Karpas-422 (cell line): ENCODE data around the gene CCDC88A. TPM values are rescaled to one million over a fixed set of nuclear protein-coding genes. Genes with fewer than 3 reads are reported as not detected.

ENCODE experiments used
- DNase-seq: peaks from one replicate; pipeline ENCODE4 v3.0.0-alpha.2; 2015
- H2AFZ ChIP-seq: fragments of 200-600 bp; sonication (generic); 2 replicates; pipeline ENCODE4 v1.6.1; 2014; ENCODE audit warnings: antibody characterized with exemption, low read length, mixed read lengths
- H3K27ac ChIP-seq: fragments of 200-600 bp; sonication (generic); 2 replicates; pipeline ENCODE4 v1.5.1; 2014; ENCODE audit warnings: mild to moderate bottlenecking, low read length, moderate library complexity
- H3K27me3 ChIP-seq: fragments of 200-600 bp; sonication (generic); 2 replicates; pipeline ENCODE4 v1.6.1; 2014; ENCODE audit warnings: low read length, mixed read lengths
- H3K36me3 ChIP-seq: fragments of 200-600 bp; sonication (generic); 2 replicates; pipeline ENCODE4 v1.6.1; 2014; ENCODE audit warnings: low read length, mixed read lengths; ENCODE audit not compliant: insufficient read depth
- H3K4me1 ChIP-seq: fragments of 200-600 bp; sonication (generic); 2 replicates; pipeline ENCODE4 v1.6.1; 2014; ENCODE audit warnings: mild to moderate bottlenecking, low read length, mixed read lengths
- H3K4me2 ChIP-seq: fragments of 200-600 bp; sonication (generic); 2 replicates; pipeline ENCODE4 v1.6.1; 2014; ENCODE audit warnings: low read length, low read depth, mild to moderate bottlenecking; ENCODE audit not compliant: poor library complexity, severe bottlenecking
- H3K4me3 ChIP-seq: fragments of 200-600 bp; sonication (generic); 2 replicates; pipeline ENCODE4 v1.5.1; 2014; ENCODE audit warnings: mild to moderate bottlenecking, antibody characterized with exemption, low read length, mixed read lengths
- H3K79me2 ChIP-seq: fragments of 200-600 bp; sonication (generic); 2 replicates; pipeline ENCODE4 v1.6.1; 2014; ENCODE audit warnings: mild to moderate bottlenecking, low read length, mixed read lengths
- H3K9ac ChIP-seq: fragments of 200-600 bp; sonication (generic); 2 replicates; pipeline ENCODE4 v1.6.0; 2014; ENCODE audit warnings: low read length
- H3K9me2 ChIP-seq: fragments of 200-600 bp; sonication (generic), shearing (Covaris generic); replicated peaks from 2 replicates; pipeline ENCODE4 v1.6.0; 2014; ENCODE audit warnings: mild to moderate bottlenecking, low read length, moderate library complexity; ENCODE audit not compliant: insufficient read depth
- H3K9me3 ChIP-seq: fragments of 300-700, 200-600 bp; sonication (generic); 2 replicates; pipeline ENCODE4 v1.6.1; 2014; ENCODE audit warnings: low read length, mixed read lengths
- H4K20me1 ChIP-seq: fragments of 200-600 bp; sonication (generic); 2 replicates; pipeline ENCODE4 v1.6.1; 2014; ENCODE audit warnings: mild to moderate bottlenecking, antibody characterized with exemption, low read length, low read depth; ENCODE audit not compliant: insufficient read depth
- total RNA-seq: library from RNA; depleted of rRNA; stranded (reverse); fragments of >200 nt; shearing (Covaris generic); gene quantifications from 2 replicates; pipeline ENCODE4 v1.2.3, GENCODE V29; 2014; ENCODE audit warnings: low replicate concordance

Gene CCDC88A
- total RNA-seq, 1 experiment from 2014 or later: 262 TPM

GRCh38 chr2:55330541-55331297, 88.9 kb downstream of the CCDC88A start:
- no peak for DNase-seq
- no peaks in the 10 kb centered on the region for H4K20me1 ChIP-seq
- H2AFZ ChIP-seq: no peak overlapping the region
- H3K4me3 ChIP-seq: no peak overlapping the region
- H3K79me2 ChIP-seq: 0 out of 2 replicates have a peak, but pooled peaks cover 4% of the 10 kb centered on the region
- H3K4me2 ChIP-seq: no peak overlapping the region
- H3K9ac ChIP-seq: no peak overlapping the region
- no peaks in the 10 kb centered on the region for H3K9me2 ChIP-seq
- H3K9me3 ChIP-seq: no peaks in the 10 kb centered on the region
- H3K4me1 ChIP-seq: no peaks in the 10 kb centered on the region
- peaks cover 82% of the 10 kb centered on the region for H3K36me3 ChIP-seq
- no peak overlapping the region for H3K27ac ChIP-seq
- no peaks in the 10 kb centered on the region for H3K27me3 ChIP-seq

GRCh38 chr2:55327470-55328230, 92.0 kb downstream of the CCDC88A start:
- Histone ChIP-seq H3K4me2 (no peak overlapping the region), H3K9ac (no peak overlapping the region), H3K27ac (no peak overlapping the region), H3K9me2 (no peaks in the 10 kb centered on the region), H3K4me1 (no peaks in the 10 kb centered on the region), H3K27me3 (no peaks in the 10 kb centered on the region), H2AFZ (no peak overlapping the region), H3K36me3 (peaks cover 84% of the 10 kb centered on the region), H3K79me2 (peaks cover 8% of the 10 kb centered on the region; the same call in 1 of the 2 replicates), H3K4me3 (no peak overlapping the region), H4K20me1 (no peaks in the 10 kb centered on the region), H3K9me3 (no peaks in the 10 kb centered on the region)
- no peak for DNase-seq

DNA sequence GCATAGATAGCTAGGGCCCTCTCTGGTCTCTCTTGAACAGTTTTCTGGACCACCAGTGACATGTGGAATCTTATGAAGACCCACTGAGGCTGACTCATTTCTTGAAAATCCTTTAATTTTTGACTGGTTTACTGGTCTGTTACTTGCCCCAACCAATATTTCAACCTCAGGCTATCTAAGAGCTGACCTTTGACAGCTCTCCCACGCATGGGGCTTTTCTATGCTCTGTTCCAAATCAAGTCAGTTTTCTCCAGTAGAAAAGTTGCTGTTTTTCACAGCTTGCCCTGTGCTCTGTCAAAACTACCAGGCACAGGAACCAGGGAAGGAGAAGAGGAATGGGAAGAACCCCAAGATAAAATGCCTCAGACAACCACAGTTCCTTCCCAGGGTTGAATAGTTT, 104.7 kb downstream of the CCDC88A start:
- peaks cover 73% of the 10 kb centered on the region for H3K36me3 ChIP-seq
- no peak overlapping the region for H3K9ac ChIP-seq
- H2AFZ ChIP-seq: no peak overlapping the region
- H4K20me1 ChIP-seq: no peaks in the 10 kb centered on the region
- no peaks in the 10 kb centered on the region for H3K9me2 ChIP-seq
- no peaks in the 10 kb centered on the region for H3K9me3 ChIP-seq
- no peaks in the 10 kb centered on the region for H3K27me3 ChIP-seq
- no peak overlapping the region for H3K4me3 ChIP-seq
- no peaks in the 10 kb centered on the region for H3K4me1 ChIP-seq
- no peak overlapping the region for H3K4me2 ChIP-seq
- H3K79me2 ChIP-seq: no peaks in the 10 kb centered on the region; the same call in 1 of the 2 replicates
- H3K27ac ChIP-seq: no peak overlapping the region
- DNase-seq: no peak

DNA sequence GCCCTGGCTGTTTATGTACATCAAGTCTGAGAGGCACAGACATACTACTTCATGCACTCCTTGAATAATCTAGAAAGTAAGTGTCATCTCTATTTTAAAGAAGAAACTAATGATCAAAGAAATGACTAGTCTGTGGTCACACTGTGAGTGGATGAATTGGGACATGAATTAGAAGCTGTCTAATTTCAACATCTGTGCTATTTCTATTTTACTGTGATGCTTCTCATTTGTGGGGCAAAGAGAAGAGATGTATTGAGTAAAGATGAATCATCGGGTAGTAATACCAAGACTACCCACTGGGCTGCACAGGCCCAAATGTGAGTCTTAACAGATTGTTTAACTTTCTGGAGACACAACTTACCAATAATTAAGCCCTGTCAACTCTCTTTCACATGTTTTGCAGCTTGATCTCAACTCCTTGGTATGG, 108.2 kb downstream of the CCDC88A start:
- Histone ChIP-seq H3K36me3 (peaks cover 72% of the 10 kb centered on the region; the same call in 1 of the 2 replicates), H3K27ac (no peak overlapping the region), H3K4me2 (no peak overlapping the region), H2AFZ (no peak overlapping the region), H3K9me3 (no peaks in the 10 kb centered on the region), H3K4me3 (no peak overlapping the region), H3K79me2 (peaks cover 4% of the 10 kb centered on the region; the same call in 1 of the 2 replicates), H3K4me1 (peaks cover 9% of the 10 kb centered on the region), H3K9me2 (no peaks in the 10 kb centered on the region), H3K9ac (no peak overlapping the region), H4K20me1 (no peaks in the 10 kb centered on the region), H3K27me3 (no peaks in the 10 kb centered on the region)
- DNase-seq: peak; percentile 70

DNA sequence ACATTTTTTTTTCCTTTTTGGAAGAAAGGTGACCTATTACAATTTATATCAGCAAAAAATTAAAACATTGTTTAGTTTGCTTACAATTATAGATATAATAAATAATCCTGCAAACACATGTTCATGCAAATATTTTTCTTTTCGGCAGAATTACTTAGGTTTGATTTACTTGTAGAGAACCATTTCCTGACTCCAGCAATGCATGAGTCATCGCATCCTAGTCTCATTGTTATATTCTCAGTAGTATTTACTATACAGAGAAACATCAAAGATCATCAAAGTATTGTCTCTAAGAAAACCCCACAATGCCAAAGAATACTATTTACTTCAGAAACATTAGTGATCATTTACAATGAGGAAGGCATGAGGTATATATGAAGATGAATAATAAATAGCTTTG, 110.2 kb downstream of the CCDC88A start:
- H3K4me3 ChIP-seq: no peak overlapping the region
- peaks cover 9% of the 10 kb centered on the region for H3K4me1 ChIP-seq
- H3K9ac ChIP-seq: no peak overlapping the region
- H3K9me2 ChIP-seq: no peaks in the 10 kb centered on the region
- peaks cover 60% of the 10 kb centered on the region; the same call in 1 of the 2 replicates for H3K36me3 ChIP-seq
- H3K9me3 ChIP-seq: no peaks in the 10 kb centered on the region
- no peaks in the 10 kb centered on the region for H3K27me3 ChIP-seq
- H3K79me2 ChIP-seq: peaks cover 4% of the 10 kb centered on the region; the same call in 1 of the 2 replicates
- no peak overlapping the region for H3K27ac ChIP-seq
- H4K20me1 ChIP-seq: no peaks in the 10 kb centered on the region
- no peak overlapping the region for H3K4me2 ChIP-seq
- H2AFZ ChIP-seq: no peak overlapping the region
- DNase-seq: no peak

- no peak overlapping the region for H3K27ac ChIP-seq
- no peaks in the 10 kb centered on the region for H3K4me1 ChIP-seq
- no peaks in the 10 kb centered on the region for H3K27me3 ChIP-seq
- no peak overlapping the region for H2AFZ ChIP-seq
- H3K9me2 ChIP-seq: no peaks in the 10 kb centered on the region
- H3K36me3 ChIP-seq: peaks cover 48% of the 10 kb centered on the region; the same call in 1 of the 2 replicates
- H3K4me2 ChIP-seq: no peak overlapping the region
- H3K79me2 ChIP-seq: peaks cover 3% of the 10 kb centered on the region; the same call in 1 of the 2 replicates
- H3K9me3 ChIP-seq: no peaks in the 10 kb centered on the region
- no peak for DNase-seq
- no peak overlapping the region for H3K9ac ChIP-seq
- no peak overlapping the region for H3K4me3 ChIP-seq
- no peaks in the 10 kb centered on the region for H4K20me1 ChIP-seq
Observed at GRCh38 chr2:55302241-55302640, 117.4 kb downstream of the CCDC88A start.

DNA sequence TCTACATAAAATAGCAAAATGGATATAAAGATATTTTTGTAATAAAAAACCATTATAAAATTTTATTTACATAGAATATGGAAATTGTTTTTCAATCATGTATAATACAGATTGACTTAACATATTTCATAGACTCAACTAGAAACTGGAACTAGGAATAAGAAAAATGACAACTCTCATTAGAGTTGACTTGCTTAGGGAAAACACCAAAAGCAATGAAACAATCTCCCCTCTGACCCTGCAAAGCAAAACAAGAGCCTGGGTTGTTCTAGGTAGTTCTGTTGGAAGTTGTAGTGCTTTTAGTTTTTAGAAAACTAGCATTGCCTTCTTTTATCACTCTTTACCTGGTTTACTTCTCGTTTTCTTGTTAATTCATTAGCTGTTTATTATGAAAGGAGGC, 118.4 kb downstream of the CCDC88A start:
- H3K9ac ChIP-seq: no peak overlapping the region
- H3K27ac ChIP-seq: no peak overlapping the region
- no peak for DNase-seq
- no peaks in the 10 kb centered on the region for H3K9me3 ChIP-seq
- no peaks in the 10 kb centered on the region for H3K27me3 ChIP-seq
- no peaks in the 10 kb centered on the region for H3K9me2 ChIP-seq
- H4K20me1 ChIP-seq: no peaks in the 10 kb centered on the region
- no peak overlapping the region for H3K4me2 ChIP-seq
- H2AFZ ChIP-seq: no peak overlapping the region
- peaks cover 3% of the 10 kb centered on the region; the same call in 1 of the 2 replicates for H3K4me1 ChIP-seq
- H3K79me2 ChIP-seq: peaks cover 3% of the 10 kb centered on the region
- peaks cover 44% of the 10 kb centered on the region; the same call in 1 of the 2 replicates for H3K36me3 ChIP-seq
- H3K4me3 ChIP-seq: no peak overlapping the region

- Histone ChIP-seq H3K27me3 (no peaks in the 10 kb centered on the region), H3K36me3 (peaks cover 45% of the 10 kb centered on the region)
Observed at GRCh38 chr2:55296393-55296792, 123.3 kb downstream of the CCDC88A start.

More at GRCh38 chr2:55296393-55296792, 123.3 kb downstream of the CCDC88A start:
- peaks cover 22% of the 10 kb centered on the region for H3K79me2 ChIP-seq
- no peaks in the 10 kb centered on the region for H3K9me2 ChIP-seq
- H3K4me2 ChIP-seq: no peak overlapping the region
- peaks cover 31% of the 10 kb centered on the region for H3K4me1 ChIP-seq
- no peak for DNase-seq
- no peak overlapping the region for H2AFZ ChIP-seq
- no peak overlapping the region for H3K27ac ChIP-seq
- no peaks in the 10 kb centered on the region for H4K20me1 ChIP-seq
- no peak overlapping the region for H3K4me3 ChIP-seq
- H3K9ac ChIP-seq: no peak overlapping the region
- no peaks in the 10 kb centered on the region for H3K9me3 ChIP-seq
